ENCODE measurements around the gene SPEG. TPM values are rescaled to one million over a fixed set of nuclear protein-coding genes. Genes with fewer than 3 reads are reported as not detected.

The SPEG gene
- total RNA-seq, 2 experiments from 2014 or later, result 1.3 to 1.4 TPM

- H3K4me1 Mint-ChIP-seq (ENCODE audit: low read depth), result peaks cover 20% of the 10 kb centered on the region
- H3K9me3 Mint-ChIP-seq, result no peaks in the 10 kb centered on the region
- H3K36me3 Mint-ChIP-seq (ENCODE audit: low read depth), result peaks cover 9% of the 10 kb centered on the region
- no peak for DNase-seq
- CTCF ChIA-PET, result interaction anchor here (0.5 to 6.0 kb wide), 34 partner anchors 8 to 857 kb away, joined by 3 to 65 read pairs (median 4); partner anchors contain the start of genes GMPPA, OBSL1 and STK11IP
- H3K27ac Mint-ChIP-seq, result no peak overlapping the region
- intact Hi-C loops (cut with micrococcal nuclease), result loop anchor here (1.0 to 5.0 kb wide), 6 partner anchors 19 to 364 kb away; partner anchors contain the start of genes CNPPD1, GLB1L, RETREG2 and STK16
- H3K4me3 Mint-ChIP-seq, result no peak overlapping the region
- H3K27me3 Mint-ChIP-seq (ENCODE audit: low read depth), result peaks cover 3% of the 10 kb centered on the region
Observed at GRCh38 chr2:219540784-219541504, 106.3 kb downstream of the SPEG start.

GRCh38 chr2:219541611-219542180 is 107.1 kb downstream of the SPEG start:
- CTCF ChIA-PET, result interaction anchor here (0.6 to 6.0 kb wide), 36 partner anchors 7 to 1011 kb away, joined by 3 to 65 read pairs (median 5); partner anchors contain the start of genes GMPPA, OBSL1 and STK11IP
- no peak overlapping the region for H3K27ac Mint-ChIP-seq

GRCh38 chr2:219542931-219543595 is 108.4 kb downstream of the SPEG start:
- Mint-ChIP-seq H3K27ac (no peak overlapping the region), H3K36me3 (ENCODE audit: low read depth) (peaks cover 9% of the 10 kb centered on the region), H3K27me3 (ENCODE audit: low read depth) (peaks cover 8% of the 10 kb centered on the region), H3K4me3 (peak overlapping the region; percentile 79), H3K4me1 (ENCODE audit: low read depth) (peaks cover 20% of the 10 kb centered on the region), H3K9me3 (no peaks in the 10 kb centered on the region)
- CTCF ChIA-PET, result interaction anchor here (0.6 to 6.0 kb wide), 9 partner anchors 11 to 928 kb away, joined by 3 to 56 read pairs (median 19); partner anchors contain the start of gene STK11IP
- no peak for DNase-seq
- intact Hi-C loops (cut with micrococcal nuclease), result loop anchor here (1.0 to 5.0 kb wide), 9 partner anchors 9 to 382 kb away; partner anchors contain the start of genes CNPPD1, DNAJB2, GLB1L and GMPPA

More at GRCh38 chr2:219541611-219542180, 107.1 kb downstream of the SPEG start:
- peaks cover 9% of the 10 kb centered on the region for H3K36me3 Mint-ChIP-seq (ENCODE audit: low read depth)
- H3K4me3 Mint-ChIP-seq, result peak overlapping the region; percentile 79
- H3K9me3 Mint-ChIP-seq, result no peaks in the 10 kb centered on the region
- intact Hi-C loops (cut with micrococcal nuclease), result loop anchor here (1.0 to 5.0 kb wide), 7 partner anchors 19 to 381 kb away; partner anchors contain the start of genes CNPPD1, GLB1L, NHEJ1 and RETREG2
- H3K4me1 Mint-ChIP-seq (ENCODE audit: low read depth), result peaks cover 20% of the 10 kb centered on the region
- H3K27me3 Mint-ChIP-seq (ENCODE audit: low read depth), result peaks cover 3% of the 10 kb centered on the region
- DNase-seq, result peak; percentile 91

GRCh38 chr2:219543596-219544358 is 109.1 kb downstream of the SPEG start, which contains the start of the genes CHPF and TMEM198:
CHPF (minus strand) TSS chr2:219543809; CDS start chr2:219543538, 271 bp downstream.
TMEM198 (plus strand) TSS chr2:219544028; CDS start chr2:219544728, 700 bp downstream.
- Mint-ChIP-seq H3K36me3 (ENCODE audit: low read depth) (peaks cover 5% of the 10 kb centered on the region), H3K9me3 (no peaks in the 10 kb centered on the region), H3K27me3 (ENCODE audit: low read depth) (peaks cover 8% of the 10 kb centered on the region), H3K4me3 (peak within 1 kb of the TSS; percentile 79), H3K4me1 (ENCODE audit: low read depth) (peaks cover 20% of the 10 kb centered on the region), H3K27ac (no peak within 1 kb of the TSS)
- CTCF ChIA-PET, result interaction anchor here (1.0 to 6.0 kb wide), 7 partner anchors 10 to 103 kb away, joined by 3 to 56 read pairs (median 19); partner anchors contain the start of gene STK11IP
- peak; percentile 97 for DNase-seq
- intact Hi-C loops (cut with micrococcal nuclease), result loop anchor here (1.0 to 5.0 kb wide), 9 partner anchors 9 to 383 kb away; partner anchors contain the start of genes CNPPD1, DNAJB2, GLB1L and GMPPA

- Mint-ChIP-seq H3K4me3 (peak overlapping the region; percentile 62), H3K9me3 (no peaks in the 10 kb centered on the region), H3K27me3 (ENCODE audit: low read depth) (peaks cover 10% of the 10 kb centered on the region), H3K36me3 (ENCODE audit: low read depth) (peaks cover 5% of the 10 kb centered on the region), H3K27ac (no peak overlapping the region), H3K4me1 (ENCODE audit: low read depth) (peaks cover 20% of the 10 kb centered on the region)
- intact Hi-C loops (cut with micrococcal nuclease), result loop anchor here (5.0 kb wide), 2 partner anchors 297 to 367 kb away; partner anchors contain the start of genes CNPPD1, GLB1L, RETREG2 and STK16
- CTCF ChIA-PET, result interaction anchor here (0.6 to 1.3 kb wide), 2 partner anchors 15 to 41 kb away, joined by 3 to 9 read pairs; no protein-coding TSS in a partner anchor
- no peak for DNase-seq
Observed at GRCh38 chr2:219544567-219544966, 109.9 kb downstream of the SPEG start.

GRCh38 chr2:219545295-219545942 is 110.8 kb downstream of the SPEG start:
- peaks cover 20% of the 10 kb centered on the region for H3K4me1 Mint-ChIP-seq (ENCODE audit: low read depth)
- no peak overlapping the region for H3K4me3 Mint-ChIP-seq
- no peak overlapping the region for H3K27ac Mint-ChIP-seq
- no peaks in the 10 kb centered on the region for H3K9me3 Mint-ChIP-seq
- DNase-seq, result no peak
- CTCF ChIA-PET, result interaction anchor here (1.0 to 1.3 kb wide), 2 partner anchors 14 to 15 kb away, joined by 4 to 9 read pairs; no protein-coding TSS in a partner anchor
- intact Hi-C loops (cut with micrococcal nuclease), result no loop called here
- H3K27me3 Mint-ChIP-seq (ENCODE audit: low read depth), result peaks cover 10% of the 10 kb centered on the region
- H3K36me3 Mint-ChIP-seq (ENCODE audit: low read depth), result peaks cover 5% of the 10 kb centered on the region

GRCh38 chr2:219545943-219546352 is 111.3 kb downstream of the SPEG start:
- intact Hi-C loops (cut with micrococcal nuclease), result no loop called here
- CTCF ChIA-PET, result interaction anchor here (1.0 to 1.3 kb wide), 2 partner anchors 14 to 16 kb away, joined by 4 to 9 read pairs; no protein-coding TSS in a partner anchor
- Mint-ChIP-seq H3K27ac (no peak overlapping the region), H3K4me1 (ENCODE audit: low read depth) (peaks cover 21% of the 10 kb centered on the region), H3K27me3 (ENCODE audit: low read depth) (peaks cover 14% of the 10 kb centered on the region), H3K9me3 (no peaks in the 10 kb centered on the region), H3K36me3 (ENCODE audit: low read depth) (peaks cover 1% of the 10 kb centered on the region), H3K4me3 (no peak overlapping the region)
- DNase-seq, result no peak

- intact Hi-C loops (cut with micrococcal nuclease), result no loop called here
- no peaks in the 10 kb centered on the region for H3K36me3 Mint-ChIP-seq (ENCODE audit: low read depth)
- H3K4me3 Mint-ChIP-seq, result no peak overlapping the region
- H3K4me1 Mint-ChIP-seq (ENCODE audit: low read depth), result peaks cover 15% of the 10 kb centered on the region
- DNase-seq, result no peak
- H3K27ac Mint-ChIP-seq, result no peak overlapping the region
- peaks cover 22% of the 10 kb centered on the region for H3K27me3 Mint-ChIP-seq (ENCODE audit: low read depth)
- CTCF ChIA-PET, result no interaction called here
- H3K9me3 Mint-ChIP-seq, result no peaks in the 10 kb centered on the region
Observed at GRCh38 chr2:219547621-219548020, 113.0 kb downstream of the SPEG start.

Measured in activated naive CD4-positive, alpha-beta T cell treated with anti-CD3 and anti-CD28 coated beads for 36 hours (primary cell).